ENCODE measurements around the gene NPTXR.

NPTXR gene

DNA sequence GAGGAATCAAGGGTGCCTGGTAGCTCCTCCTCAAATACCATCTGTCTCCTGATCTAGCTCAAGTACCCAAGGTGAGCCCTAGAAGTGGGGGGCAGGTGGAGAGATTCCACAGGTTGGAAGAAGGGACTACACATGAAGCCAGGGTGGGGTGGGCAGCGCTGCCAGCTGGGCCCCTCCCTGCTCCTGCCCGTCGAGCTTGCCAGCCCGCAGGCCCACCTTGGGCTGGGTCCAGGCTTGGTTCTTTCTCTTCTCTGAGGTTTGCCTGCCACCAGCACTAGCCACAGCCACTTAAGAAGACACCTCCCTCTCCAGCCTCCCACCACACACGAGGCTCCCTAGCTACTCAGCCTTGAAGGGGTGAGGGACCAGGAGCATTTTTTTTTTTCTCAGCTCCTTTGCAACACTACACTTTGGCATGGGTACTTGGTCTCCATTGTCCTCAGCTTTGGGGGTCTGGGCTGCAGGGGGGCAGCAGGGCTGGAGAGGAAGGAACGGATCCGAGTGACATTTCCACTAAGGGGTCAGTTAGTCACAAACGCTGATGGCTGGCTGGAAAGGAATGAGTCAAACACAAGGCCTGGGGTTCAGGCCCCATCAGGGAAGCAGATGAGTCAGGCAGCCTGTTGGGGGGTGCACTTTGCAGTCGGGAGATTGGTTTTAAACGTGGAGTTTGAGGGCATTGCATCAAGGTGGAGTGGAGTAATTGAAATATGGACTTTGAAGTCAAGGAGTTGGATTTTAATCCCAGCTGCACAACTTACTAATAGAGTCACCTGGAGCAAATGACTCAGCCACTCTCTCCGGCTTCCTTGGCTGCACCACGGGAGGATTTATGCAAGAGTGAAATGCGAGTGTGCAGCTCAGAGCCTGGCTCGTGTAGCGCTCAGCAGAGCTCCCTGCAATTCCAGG is 7.4 kb upstream of the NPTXR start:
- no peak for DNase-seq

DNA sequence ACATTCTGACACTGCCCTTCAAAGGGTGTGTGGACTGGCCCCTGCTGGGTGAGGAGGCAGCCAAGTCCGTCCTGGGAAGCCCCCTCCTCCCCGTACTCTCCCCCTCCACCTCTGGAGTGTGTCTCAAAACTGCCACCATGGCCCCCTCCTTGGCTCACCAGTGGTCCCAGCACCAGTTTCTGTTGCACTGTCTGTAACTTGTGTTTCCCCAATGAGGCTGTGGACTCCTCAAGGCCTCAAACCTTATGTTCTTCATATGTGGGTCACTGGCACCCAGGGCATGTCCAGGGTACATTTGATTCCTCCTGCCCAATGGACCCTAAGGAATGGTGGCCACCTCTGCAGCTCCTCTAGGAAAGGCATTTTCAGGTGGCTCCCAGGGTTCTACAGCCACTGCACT is 6.6 kb upstream of the NPTXR start:
- DNase-seq, result no peak

GRCh38 chr22:38849811-38850210 is 6.0 kb upstream of the NPTXR start:
- DNase-seq, result no peak

GRCh38 chr22:38846412-38846811 is 2.6 kb upstream of the NPTXR start:
- DNase-seq, result no peak

DNA sequence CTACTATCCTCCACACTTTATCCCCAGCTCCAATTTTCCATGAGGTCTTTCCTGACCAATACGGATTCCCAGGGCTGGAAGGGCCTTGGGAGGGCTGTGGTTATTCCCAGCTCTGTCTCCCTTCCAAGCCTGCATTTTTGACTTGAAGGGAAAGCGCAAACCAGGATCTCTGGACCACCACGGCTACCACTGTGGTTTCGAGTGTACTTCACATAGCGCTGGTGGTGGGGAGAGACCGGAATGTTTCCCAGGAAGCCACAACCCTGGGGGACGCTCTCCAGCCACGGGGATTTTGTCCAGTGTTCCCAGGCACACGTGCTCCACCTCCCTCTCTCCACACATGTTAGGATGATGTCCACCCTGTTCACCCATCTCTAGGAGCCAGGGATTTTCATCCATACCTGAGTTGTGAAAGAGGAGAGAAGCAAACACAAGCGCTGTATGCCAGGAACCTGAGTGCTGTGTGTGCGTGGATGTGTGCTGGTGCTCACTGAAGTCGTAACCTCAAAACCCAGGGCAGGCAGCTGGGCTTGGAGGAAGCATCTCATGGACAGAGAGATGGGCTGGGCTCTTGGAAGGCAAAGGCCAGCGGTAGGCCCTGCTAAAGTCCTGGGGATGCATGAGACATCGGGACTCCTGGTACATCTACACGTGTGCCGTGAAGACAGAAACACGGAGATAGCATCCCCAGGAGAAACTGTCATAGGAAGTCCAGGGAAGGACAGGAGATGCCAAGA is 1.3 kb upstream of the NPTXR start:
- DNase-seq, result no peak

DNA sequence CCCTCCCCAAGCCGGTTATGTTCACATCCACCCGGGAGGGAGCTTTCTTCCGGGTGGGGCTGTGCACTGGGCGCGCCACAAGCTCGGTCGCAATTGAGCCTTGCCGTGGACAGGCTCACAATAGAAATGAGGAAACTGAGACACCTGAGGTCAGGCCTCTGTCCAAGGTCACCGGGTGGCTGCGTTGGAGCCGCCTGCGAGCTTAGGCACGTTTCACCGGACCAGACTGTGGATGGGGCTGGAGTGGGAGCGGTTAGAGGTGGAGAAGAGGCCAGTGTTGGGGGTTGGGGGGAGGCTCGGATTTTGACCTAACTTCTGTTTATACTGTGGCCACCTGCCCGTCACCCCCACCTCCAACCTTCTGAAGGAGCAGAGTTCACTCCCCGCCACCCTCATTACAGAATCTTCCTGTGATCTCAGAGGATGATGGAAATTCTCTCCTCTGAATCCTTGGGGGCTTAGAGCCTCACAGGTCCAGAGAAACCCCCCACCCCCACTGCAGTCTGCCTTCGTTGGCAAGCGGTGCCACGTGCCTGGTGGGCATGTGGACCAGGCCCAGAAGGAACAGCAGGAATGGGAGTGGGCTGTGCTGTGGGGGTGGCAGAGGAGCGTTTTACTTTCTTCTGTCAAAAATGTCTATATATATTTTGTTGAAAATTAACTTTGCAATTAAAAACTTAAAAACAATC is 631 bp upstream of the NPTXR start:
- DNase-seq, result no peak

DNA sequence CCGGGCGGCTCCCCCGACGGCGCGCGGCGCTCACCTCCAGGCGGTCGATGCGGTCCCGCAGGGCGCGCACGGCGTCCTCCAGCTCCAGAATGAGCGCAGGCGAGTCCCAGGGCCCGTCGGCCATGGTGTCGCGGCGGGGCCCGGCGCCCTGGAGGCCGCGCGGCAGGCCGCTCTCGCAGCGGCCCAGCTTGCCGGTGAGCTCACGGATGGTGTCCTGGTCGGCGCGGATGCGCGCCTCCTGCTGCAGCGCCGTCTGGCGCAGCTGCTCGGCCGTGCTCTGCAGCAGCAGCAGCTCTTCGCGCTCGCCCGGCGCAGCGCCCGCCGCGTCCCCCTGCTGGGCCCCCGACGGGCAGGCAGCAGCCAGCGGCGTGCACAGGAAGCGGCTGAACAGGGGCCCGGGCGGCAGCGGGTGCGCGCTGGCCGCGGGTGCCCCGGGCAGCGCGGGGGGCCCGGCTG is 599 bp downstream of the NPTXR start:
- DNase-seq, result peak; percentile 57

- DNase-seq, result no peak
Observed at GRCh38 chr22:38842512-38843200, 1.2 kb downstream of the NPTXR start.

DNA sequence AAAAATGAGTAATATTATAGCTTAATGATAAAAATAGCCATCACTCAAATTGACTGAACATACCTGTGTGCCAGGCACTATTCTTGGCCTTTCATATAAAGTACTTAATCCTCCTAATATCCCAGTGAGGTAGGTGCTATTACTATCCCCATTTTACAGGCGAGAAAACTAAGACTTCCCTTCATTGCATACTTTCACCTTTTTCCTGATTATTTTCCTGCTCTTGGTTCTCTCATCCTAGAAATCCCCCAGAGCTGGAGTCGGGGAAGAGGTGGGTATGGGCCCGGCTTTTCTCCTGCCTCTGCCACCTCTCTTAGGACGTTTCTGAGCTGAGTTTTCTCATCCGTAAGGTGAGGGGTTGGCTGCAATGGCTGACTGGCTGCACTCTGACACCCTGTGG is 2.2 kb downstream of the NPTXR start:
- DNase-seq, result no peak

GRCh38 chr22:38841211-38841610 is 2.6 kb downstream of the NPTXR start:
- no peak for DNase-seq

- DNase-seq, result no peak
Observed at GRCh38 chr22:38840129-38840528, 3.7 kb downstream of the NPTXR start.

DNA sequence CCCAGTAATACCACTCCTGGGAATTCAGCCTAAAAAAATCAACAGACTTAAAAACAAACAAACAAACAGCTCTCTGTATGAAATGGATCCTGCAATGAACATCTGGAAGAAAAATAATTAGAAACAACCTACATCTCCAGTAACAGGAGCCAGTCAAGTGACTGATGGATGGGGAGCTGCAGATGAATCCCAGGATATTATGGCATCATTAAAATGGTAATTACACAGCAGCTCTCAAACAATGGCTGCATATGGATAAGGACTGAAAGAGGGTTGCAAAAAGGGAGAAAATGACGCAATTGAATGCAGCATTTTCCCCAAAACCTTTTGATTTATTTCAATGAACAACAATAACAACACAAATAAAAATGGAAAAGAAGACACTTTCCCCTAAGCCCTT is 4.1 kb downstream of the NPTXR start:
- DNase-seq, result no peak

DNA sequence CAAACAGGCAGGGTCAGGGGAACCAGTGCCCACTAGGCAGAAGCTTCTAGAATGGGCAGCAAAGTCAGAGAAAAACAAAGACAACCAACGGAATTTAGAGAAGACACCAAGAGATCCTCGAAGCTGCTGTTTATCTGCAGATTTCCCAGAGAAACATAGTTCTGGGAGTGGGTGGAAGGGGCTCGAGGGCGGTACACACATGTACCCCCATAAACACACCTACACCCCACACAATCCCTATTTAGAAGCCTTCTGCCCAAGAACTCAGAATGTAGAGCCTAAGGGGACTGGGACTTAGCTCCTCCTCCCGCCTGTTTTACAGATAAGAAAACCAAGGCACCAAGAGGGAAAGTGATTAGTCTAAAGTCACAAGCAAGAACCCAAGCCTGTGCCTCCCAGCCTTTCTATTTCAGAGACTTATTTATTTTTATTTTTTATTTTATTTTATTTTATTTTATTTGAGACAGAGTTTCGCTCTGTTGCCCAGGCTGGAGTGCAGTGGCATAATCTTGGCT is 6.4 kb downstream of the NPTXR start:
- DNase-seq, result no peak

GRCh38 chr22:38835888-38836301 is 7.9 kb downstream of the NPTXR start:
- DNase-seq, result no peak

DNA sequence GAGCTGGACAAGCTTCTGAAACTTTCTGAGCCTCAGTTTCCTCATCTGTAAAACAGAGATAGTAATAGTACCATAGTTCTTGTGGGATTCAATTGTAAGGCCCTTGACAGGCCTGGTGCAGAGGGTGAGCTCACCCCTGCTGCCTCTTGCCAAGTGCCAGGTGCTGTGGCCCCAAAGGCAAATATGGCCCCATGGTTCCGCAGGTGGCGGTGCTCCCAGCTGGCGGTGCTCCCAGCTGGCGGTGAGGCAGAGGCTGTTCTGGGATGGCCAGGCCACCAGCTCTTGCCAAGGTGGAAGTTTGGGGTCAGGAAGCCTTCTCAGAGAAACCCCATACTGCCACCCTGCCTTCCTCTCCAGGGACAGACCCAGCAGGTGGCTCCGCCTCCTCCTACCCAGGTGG is 8.8 kb downstream of the NPTXR start:
- no peak for DNase-seq

DNA sequence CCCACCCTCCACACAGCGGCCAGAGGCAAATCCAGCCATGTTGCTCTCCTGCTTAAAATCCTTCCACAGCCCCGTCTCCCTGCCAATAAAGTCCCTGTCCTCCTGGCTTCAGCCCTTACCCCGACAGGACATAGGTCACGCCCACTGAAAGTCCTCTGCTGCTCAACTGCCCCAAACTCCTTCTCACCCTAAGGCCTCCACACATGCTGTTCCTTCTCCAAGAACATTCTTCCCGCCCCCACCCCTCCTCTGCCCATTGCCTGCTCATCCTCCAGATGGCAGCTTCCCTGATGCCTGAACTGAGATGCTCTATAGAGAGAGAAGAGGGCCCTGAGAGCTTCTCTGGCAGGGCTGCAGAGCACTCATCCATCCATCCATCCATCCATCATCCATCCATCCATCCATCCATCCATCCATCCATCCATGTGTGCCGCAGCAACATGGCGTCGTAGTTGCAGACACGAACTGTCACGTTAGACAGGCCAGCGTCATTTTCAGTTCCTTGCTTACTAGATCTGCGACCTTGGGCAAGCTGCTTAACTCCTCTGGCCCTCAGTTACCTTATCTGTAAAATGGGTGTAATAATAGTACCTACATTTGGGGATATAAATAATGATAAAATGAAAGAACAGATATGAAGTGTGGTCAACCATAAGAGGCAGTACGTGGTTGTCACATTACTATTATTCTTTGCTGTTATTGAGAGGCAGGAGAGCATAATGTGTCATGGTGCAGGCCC is 9.4 kb downstream of the NPTXR start:
- DNase-seq, result no peak

DNA sequence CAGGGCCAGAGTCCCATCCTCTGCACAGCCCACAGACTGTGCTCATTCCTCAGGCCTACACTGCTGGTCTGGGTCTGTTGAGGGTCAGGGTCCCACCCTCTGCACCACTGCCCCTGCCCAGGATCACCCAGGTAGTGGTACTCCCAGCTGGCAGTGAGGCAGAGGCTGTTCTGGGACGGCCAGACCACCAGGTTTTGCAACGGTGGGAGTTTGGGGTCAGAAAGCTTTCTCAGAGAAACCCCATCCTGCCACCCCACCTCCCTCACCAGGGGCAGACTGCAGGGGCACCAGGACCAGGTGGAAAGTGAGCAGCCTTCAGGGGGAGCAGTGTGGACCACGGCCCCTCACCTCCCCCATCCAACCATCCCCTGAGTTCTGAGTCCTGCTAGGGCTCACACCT is 10.8 kb downstream of the NPTXR start:
- no peak for DNase-seq

GRCh38 chr22:38832005-38832978 is 11.5 kb downstream of the NPTXR start:
- peak; percentile 15 for DNase-seq

DNA sequence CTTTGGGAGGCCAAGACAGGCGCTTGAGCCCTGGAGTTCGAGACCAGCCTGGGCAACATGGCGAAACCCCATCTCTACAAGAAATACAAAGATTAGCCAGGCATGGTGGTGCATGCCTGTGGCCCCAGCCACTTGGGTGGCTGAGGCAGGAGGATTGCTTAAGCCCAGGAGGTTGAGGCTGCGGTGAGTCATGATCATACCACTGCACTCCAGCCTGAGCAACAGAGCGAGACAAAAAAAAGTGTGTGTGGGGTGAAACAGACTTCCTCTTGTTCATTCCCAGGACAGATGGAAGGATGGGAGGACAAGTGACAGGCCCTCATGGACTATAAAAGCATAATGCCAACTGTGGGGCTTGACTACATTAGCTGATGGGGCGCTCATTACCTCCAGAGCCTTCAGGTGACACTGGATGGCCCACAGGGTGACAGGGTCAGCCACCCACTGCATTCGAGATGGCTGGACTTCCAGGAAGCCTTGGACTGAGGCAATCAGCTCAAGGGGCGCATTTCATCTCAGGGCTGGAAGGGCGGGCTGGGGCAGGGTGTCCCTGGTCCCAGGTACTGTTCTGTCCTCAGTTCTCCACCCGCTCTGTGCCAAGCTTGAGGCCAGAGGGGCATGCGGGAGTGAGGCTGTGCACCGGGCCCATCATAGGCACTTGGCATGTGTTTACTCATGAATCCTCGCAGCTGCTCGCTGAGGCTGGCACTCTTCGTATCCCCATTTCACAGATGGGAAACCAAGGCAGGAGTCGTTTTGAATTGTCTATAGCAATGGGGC is 12.5 kb downstream of the NPTXR start:
- DNase-seq, result peak; percentile 90

GRCh38 chr22:38830845-38831108 is 13.1 kb downstream of the NPTXR start:
- DNase-seq, result no peak

All from inflammatory macrophage treated with lipopolysaccharide for 4 hours (primary cell).